GM12892 (cell line): Measurements from ENCODE around the gene EIF4G1.

ENCODE experiments used
- POLR2A ChIP-seq: IDR thresholded peaks from 2 replicates; pipeline ENCODE4 v1.6.1; 2011; ENCODE audit warnings: low read depth, low read length, control low read depth
- TAF1 ChIP-seq: IDR thresholded peaks from 2 replicates; pipeline ENCODE4 v1.6.1; 2011; ENCODE audit warnings: low read depth, mild to moderate bottlenecking, control low read depth, low read length, borderline replicate concordance

GRCh38 chr3:184295771-184296170, 18.6 kb upstream of the EIF4G1 start:
- TF ChIP-seq POLR2A = no peak
- TF ChIP-seq TAF1 = no peak
